HepG2 (cell line): ENCODE data around the gene LZTR1. TPM values are rescaled to one million over a fixed set of nuclear protein-coding genes. Genes with fewer than 3 reads are reported as not detected.

Experiments used
- AGO2 ChIP-seq: fragments of 200-400 bp; formaldehyde crosslinking; optimal IDR thresholded peaks from 2 replicates; pipeline ENCODE3; 2017; ENCODE audit warnings: mild to moderate bottlenecking, low read depth, low read length, moderate library complexity
- DPF2 ChIP-seq: sonication (generic); formaldehyde crosslinking; IDR thresholded peaks from 2 replicates; pipeline ENCODE4 v1.4.0; 2020; ENCODE audit warnings: mild to moderate bottlenecking, low read depth, missing genetic modification reagents, borderline replicate concordance
- EED ChIP-seq: sonication (generic); formaldehyde crosslinking; IDR thresholded peaks from 2 replicates; pipeline ENCODE4 v1.5.0; 2020; ENCODE audit warnings: mild to moderate bottlenecking, missing genetic modification reagents
- ETS1 ChIP-seq: sonication (generic); formaldehyde crosslinking; IDR thresholded peaks from 2 replicates; pipeline ENCODE4 v1.4.0; 2020; ENCODE audit warnings: missing genetic modification reagents
- ETV5 ChIP-seq: IDR thresholded peaks from 2 replicates; pipeline ENCODE4 v1.6.1; 2018; ENCODE audit warnings: missing biosample characterization, missing genetic modification reagents, inconsistent platforms, borderline replicate concordance
- FOSL2 ChIP-seq: sonication (generic); formaldehyde crosslinking; IDR thresholded peaks from 2 replicates; pipeline ENCODE4 v1.4.0; 2020; ENCODE audit warnings: missing genetic modification reagents
- FOXK2 ChIP-seq: fragments of 450-650 bp; IDR thresholded peaks from 2 replicates; pipeline ENCODE4 v1.6.1; 2016
- GZF1 ChIP-seq: sonication (generic); formaldehyde crosslinking; IDR thresholded peaks from 2 replicates; pipeline ENCODE4 v1.5.1; 2020; ENCODE audit warnings: mild to moderate bottlenecking, missing genetic modification reagents
- KLF12 ChIP-seq: sonication (generic); formaldehyde crosslinking; IDR thresholded peaks from 2 replicates; pipeline ENCODE4 v1.4.0; 2020; ENCODE audit warnings: missing genetic modification reagents, borderline replicate concordance
- KMT2A ChIP-seq: sonication (generic); formaldehyde crosslinking; IDR thresholded peaks from 2 replicates; pipeline ENCODE4 v1.4.0; 2020; ENCODE audit warnings: missing genetic modification reagents
- NCOA5 ChIP-seq: sonication (generic); formaldehyde crosslinking; IDR thresholded peaks from 2 replicates; pipeline ENCODE4 v1.4.0; 2020; ENCODE audit warnings: missing genetic modification reagents
- NFKBIZ ChIP-seq: IDR thresholded peaks from 2 replicates; pipeline ENCODE4 v1.6.1; 2018; ENCODE audit warnings: missing genetic modification reagents, missing compliant biosample characterization
- NKX3-1 ChIP-seq: sonication (generic); formaldehyde crosslinking; IDR thresholded peaks from 2 replicates; pipeline ENCODE4 v1.5.0; 2020; ENCODE audit warnings: missing genetic modification reagents
- NR2C2 ChIP-seq: sonication (generic); formaldehyde crosslinking; IDR thresholded peaks from 2 replicates; pipeline ENCODE4 v1.4.0; 2020; ENCODE audit warnings: missing genetic modification reagents, mild to moderate bottlenecking, moderate library complexity, borderline replicate concordance
- PHB2 ChIP-seq: fragments of 450-650 bp; IDR thresholded peaks from 2 replicates; pipeline ENCODE4 v1.6.1; 2018; ENCODE audit not compliant: partially characterized antibody
- SALL2 ChIP-seq: sonication (generic); formaldehyde crosslinking; IDR thresholded peaks from 2 replicates; pipeline ENCODE4 v1.8.1; 2023; ENCODE audit warnings: mild to moderate bottlenecking, missing genetic modification reagents, inconsistent platforms
- SMC3 ChIP-seq: IDR thresholded peaks from 2 replicates; pipeline ENCODE4 v1.6.1; 2011; ENCODE audit warnings: low read length, improper control_type of control experiment
- SMYD3 ChIP-seq: sonication (generic); formaldehyde crosslinking; IDR thresholded peaks from 2 replicates; pipeline ENCODE4 v1.8.1; 2023; ENCODE audit warnings: mild to moderate bottlenecking, missing genetic modification reagents
- SP5 ChIP-seq: IDR thresholded peaks from 2 replicates; pipeline ENCODE4 v1.6.1; 2016; ENCODE audit warnings: low read depth, borderline replicate concordance
- U2AF1 ChIP-seq: fragments of 200-400 bp; formaldehyde crosslinking; optimal IDR thresholded peaks from 2 replicates; pipeline ENCODE3; 2017; ENCODE audit warnings: mild to moderate bottlenecking, low read depth, low read length
- ZFY ChIP-seq: sonication (generic); formaldehyde crosslinking; IDR thresholded peaks from 2 replicates; pipeline ENCODE4 v1.4.0; 2020; ENCODE audit warnings: missing genetic modification reagents
- ZNF260 ChIP-seq: sonication (generic); formaldehyde crosslinking; IDR thresholded peaks from 2 replicates; pipeline ENCODE4 v1.4.0; 2020; ENCODE audit warnings: missing genetic modification reagents, low read depth, mild to moderate bottlenecking, borderline replicate concordance
- ZNF274 ChIP-seq: sonication (generic); formaldehyde crosslinking; IDR thresholded peaks from 2 replicates; pipeline ENCODE4 v1.5.1; 2020; ENCODE audit warnings: mild to moderate bottlenecking, missing genetic modification reagents
- ZNF335 ChIP-seq: sonication (generic); formaldehyde crosslinking; IDR thresholded peaks from 2 replicates; pipeline ENCODE4 v1.4.0; 2020; ENCODE audit warnings: missing genetic modification reagents
- ZNF343 ChIP-seq: sonication (generic); formaldehyde crosslinking; IDR thresholded peaks from 2 replicates; pipeline ENCODE4 v1.4.0; 2020; ENCODE audit warnings: mild to moderate bottlenecking, missing genetic modification reagents
- ZNF451 ChIP-seq: sonication (generic); formaldehyde crosslinking; IDR thresholded peaks from 2 replicates; pipeline ENCODE4 v1.5.0; 2020; ENCODE audit warnings: mild to moderate bottlenecking, missing genetic modification reagents
- ZNF605 ChIP-seq: sonication (generic); formaldehyde crosslinking; IDR thresholded peaks from 2 replicates; pipeline ENCODE4 v1.8.0; 2022; ENCODE audit warnings: mild to moderate bottlenecking, missing genetic modification reagents
- ZNF678 ChIP-seq: sonication (generic); formaldehyde crosslinking; IDR thresholded peaks from 2 replicates; pipeline ENCODE4 v1.4.0; 2020; ENCODE audit warnings: mild to moderate bottlenecking, missing genetic modification reagents
- ZNF776 ChIP-seq: sonication (generic); formaldehyde crosslinking; IDR thresholded peaks from 2 replicates; pipeline ENCODE4 v1.4.0; 2020; ENCODE audit warnings: mild to moderate bottlenecking, missing genetic modification reagents
- polyA plus RNA-seq, 8 experiments: library from polyadenylated mRNA; depleted of rRNA in 3 of 8; stranded (reverse) in 7 of 8; unstranded in 1 of 8; fragments of >200 nt; fragmentation: Illumina TruSeq in 4 of 8; extraction: Trizol in 4 of 8; gene quantifications; 2 replicates each; pipeline versions ENCODE4 v1.2.1 to v1.2.3, GENCODE V29; 2011 to 2016; ENCODE audit warnings: low read depth in 4 of 8, missing spikeins in 1 of 8, mixed read lengths in 1 of 8; ENCODE audit not compliant: insufficient read depth in 1 of 8
- total RNA-seq, 5 experiments: library from RNA; depleted of rRNA; stranded (reverse); fragments of >200 nt; fragmentation: Illumina TruSeq; extraction: Trizol; gene quantifications; 2 replicates each; pipeline ENCODE4 v1.2.3, GENCODE V29; 2016; ENCODE audit warnings: low read depth in 1 of 5
- TF ChIP-seq, protein P1 (sequence below): sonication (generic); formaldehyde crosslinking; conservative IDR thresholded peaks from 2 replicates; pipeline ENCODE4 v1.8.0; 2022; ENCODE audit warnings: low read depth, missing genetic modification reagents
- TF ChIP-seq, protein P2 (sequence below): sonication (generic); formaldehyde crosslinking; conservative IDR thresholded peaks from 2 replicates; pipeline ENCODE4 v1.4.0; 2020; ENCODE audit warnings: missing genetic modification reagents

The LZTR1 gene
- total and polyA plus RNA-seq, 2 of the 13 experiments (the other 11 are each of a cell fraction or from before 2014, with no cell fraction given) = 21.8 to 22.4 TPM

DNA sequence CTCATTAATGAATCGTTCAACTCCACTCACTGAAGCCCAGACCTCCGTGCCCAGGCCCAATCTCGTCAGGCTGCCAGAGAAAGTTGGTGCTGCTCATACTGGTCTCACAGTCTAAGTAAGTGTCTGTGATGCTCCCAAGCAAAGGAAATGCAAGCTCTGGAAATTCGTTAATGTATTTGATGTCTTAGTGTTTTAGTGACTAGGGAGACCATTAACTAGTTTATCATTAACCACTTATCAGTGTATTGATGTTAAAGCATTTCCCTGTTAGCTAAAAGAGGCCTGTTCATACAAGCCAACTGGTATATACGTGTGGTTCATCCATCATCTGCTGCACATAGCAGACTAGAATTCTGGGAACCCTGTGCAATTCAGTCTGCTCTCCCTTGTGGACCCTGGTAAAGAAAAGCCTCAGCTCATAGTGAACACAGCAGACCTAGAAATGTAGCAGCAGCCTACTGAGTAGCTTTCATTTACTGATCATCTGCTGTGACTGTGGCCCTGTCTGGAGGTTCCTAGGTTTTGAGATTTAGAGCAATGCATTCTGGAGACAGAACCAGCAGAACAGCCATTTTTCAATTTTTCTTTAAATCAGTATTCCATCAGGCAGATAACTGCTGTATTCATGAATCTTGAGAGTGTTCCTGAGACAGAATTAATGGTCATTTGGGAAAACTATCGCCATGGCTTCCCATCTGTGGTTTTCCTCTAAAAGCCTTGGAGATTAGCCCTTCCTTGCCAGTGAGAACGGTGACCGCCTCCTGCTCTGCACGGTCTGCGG, 30.8 kb upstream of the LZTR1 start (continued):
- TF ChIP-seq GZF1 (CRISPR knock-in tag) (no peak), ZFY (CRISPR knock-in tag) (no peak), ZNF605 (CRISPR knock-in tag) (no peak), ZNF343 (no peak), ETS1 (no peak; the same call in 1 of the 2 replicates), AGO2 (no peak), ZNF274 (CRISPR knock-in tag) (no peak), FOXK2 (no peak), ZNF776 (no peak), EED (no peak), NR2C2 (CRISPR knock-in tag) (no peak), SMC3 (no peak), KLF12 (no peak), NCOA5 (CRISPR knock-in tag) (no peak), U2AF1 (no peak), ETV5 (no peak), ZNF335 (CRISPR knock-in tag) (0 out of 2 replicates have a peak, but pooled peaks have one; percentile 10), FOSL2 (no peak; the same call in 1 of the 2 replicates), NKX3-1 (0 out of 2 replicates have a peak, but pooled peaks have one; percentile 56), NFKBIZ (no peak), KMT2A (CRISPR knock-in tag) (no peak), ZNF260 (CRISPR knock-in tag) (no peak), SP5 (CRISPR knock-in tag) (no peak; the same call in 1 of the 2 replicates), SMYD3 (CRISPR knock-in tag) (no peak), ZNF451 (CRISPR knock-in tag) (no peak), PHB2 (no peak), ZNF678 (CRISPR knock-in tag) (no peak), DPF2 (CRISPR knock-in tag) (peak; percentile 51; the same call in 1 of the 2 replicates), SALL2 (CRISPR knock-in tag) (no peak)
- TF ChIP-seq, protein P1, sequence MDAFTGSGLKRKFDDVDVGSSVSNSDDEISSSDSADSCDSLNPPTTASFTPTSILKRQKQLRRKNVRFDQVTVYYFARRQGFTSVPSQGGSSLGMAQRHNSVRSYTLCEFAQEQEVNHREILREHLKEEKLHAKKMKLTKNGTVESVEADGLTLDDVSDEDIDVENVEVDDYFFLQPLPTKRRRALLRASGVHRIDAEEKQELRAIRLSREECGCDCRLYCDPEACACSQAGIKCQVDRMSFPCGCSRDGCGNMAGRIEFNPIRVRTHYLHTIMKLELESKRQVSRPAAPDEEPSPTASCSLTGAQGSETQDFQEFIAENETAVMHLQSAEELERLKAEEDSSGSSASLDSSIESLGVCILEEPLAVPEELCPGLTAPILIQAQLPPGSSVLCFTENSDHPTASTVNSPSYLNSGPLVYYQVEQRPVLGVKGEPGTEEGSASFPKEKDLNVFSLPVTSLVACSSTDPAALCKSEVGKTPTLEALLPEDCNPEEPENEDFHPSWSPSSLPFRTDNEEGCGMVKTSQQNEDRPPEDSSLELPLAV = no peak
- TF ChIP-seq, protein P2, sequence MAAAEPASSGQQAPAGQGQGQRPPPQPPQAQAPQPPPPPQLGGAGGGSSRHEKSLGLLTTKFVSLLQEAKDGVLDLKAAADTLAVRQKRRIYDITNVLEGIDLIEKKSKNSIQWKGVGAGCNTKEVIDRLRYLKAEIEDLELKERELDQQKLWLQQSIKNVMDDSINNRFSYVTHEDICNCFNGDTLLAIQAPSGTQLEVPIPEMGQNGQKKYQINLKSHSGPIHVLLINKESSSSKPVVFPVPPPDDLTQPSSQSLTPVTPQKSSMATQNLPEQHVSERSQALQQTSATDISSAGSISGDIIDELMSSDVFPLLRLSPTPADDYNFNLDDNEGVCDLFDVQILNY = no peak
